ENCODE measurements around the gene EXOSC10. TPM values are rescaled to one million over a fixed set of nuclear protein-coding genes. Genes with fewer than 3 reads are reported as not detected.
"Not testable (repeated sequence)": the region's sequence is repeated elsewhere in the genome, so short reads cannot be mapped to it uniquely, and the experiment has no call there.

Gene EXOSC10
- polyA plus RNA-seq, 1 donor: 62.1 TPM

DNA sequence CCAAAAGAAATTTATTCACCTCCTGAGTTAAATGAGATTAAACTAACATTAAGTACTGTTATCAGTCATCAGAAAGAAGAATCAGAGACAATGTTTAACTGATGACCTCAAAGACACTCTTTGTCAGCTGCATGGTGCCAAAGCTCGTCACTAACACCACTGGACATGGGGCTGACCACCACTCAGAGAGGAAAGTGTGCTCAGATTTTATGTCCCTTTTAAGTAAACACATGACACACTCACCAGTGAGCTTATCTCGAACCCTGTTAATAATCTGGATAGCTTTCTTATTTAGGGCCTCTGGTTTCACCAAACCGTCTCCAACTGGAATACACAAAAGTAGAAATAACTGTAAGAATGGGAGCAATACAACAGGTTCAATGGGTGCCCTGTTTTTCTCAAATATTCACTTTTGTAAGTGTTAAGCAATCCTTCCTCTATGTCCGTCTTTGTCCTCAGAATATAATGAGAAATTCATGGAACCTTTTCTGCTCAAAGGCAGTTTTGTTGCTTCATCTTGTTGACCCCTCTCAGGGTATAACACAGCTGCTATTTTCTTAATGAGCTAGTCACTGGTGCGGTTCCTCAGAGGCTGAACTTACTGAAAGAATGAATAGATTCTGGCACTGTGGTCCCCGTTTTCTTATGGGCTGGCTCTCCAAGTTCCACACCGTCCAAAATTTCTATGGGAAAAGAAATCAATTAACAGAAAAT is 9.5 kb upstream of the EXOSC10 start:
- no peak for DNase-seq

DNA sequence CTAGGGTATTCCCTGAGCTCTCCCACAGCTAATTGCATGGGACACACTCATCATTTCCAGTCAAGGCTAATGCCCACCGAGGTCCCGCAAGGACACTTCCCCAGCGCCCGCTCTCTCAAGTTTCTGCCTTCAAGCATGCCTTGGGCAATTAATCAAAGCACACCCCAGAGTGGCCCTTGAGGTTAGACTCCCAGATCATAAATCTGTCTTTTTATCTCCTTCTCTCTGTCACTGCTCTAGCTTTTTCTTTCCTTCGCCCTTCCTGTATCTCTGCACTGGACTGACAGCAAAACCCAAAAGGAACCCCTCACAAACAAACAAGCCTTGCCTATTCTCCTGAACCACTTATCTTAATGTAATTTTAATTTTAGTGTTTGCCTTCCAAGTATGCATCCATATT is 7.9 kb upstream of the EXOSC10 start:
- no peak for DNase-seq

DNA sequence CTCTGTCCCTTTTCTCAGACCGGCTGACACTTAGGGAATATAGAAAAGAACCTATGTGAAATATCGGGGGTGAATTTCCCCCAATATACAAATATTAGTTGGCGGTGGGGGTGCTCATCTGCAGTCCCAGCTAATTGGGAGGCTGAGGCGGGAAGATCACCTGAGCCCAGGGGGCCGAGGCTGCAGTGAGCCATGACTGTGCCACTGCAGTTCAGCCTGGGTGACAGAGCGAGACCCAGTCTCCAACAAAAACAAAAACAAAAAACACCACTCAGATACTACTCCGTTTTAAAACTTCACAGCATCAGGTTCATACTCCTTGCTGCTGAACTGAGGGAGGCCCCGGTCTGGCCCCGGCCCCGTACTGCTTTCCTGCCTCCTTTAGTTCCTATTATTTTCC is 5.9 kb upstream of the EXOSC10 start:
- DNase-seq: no peak

DNA sequence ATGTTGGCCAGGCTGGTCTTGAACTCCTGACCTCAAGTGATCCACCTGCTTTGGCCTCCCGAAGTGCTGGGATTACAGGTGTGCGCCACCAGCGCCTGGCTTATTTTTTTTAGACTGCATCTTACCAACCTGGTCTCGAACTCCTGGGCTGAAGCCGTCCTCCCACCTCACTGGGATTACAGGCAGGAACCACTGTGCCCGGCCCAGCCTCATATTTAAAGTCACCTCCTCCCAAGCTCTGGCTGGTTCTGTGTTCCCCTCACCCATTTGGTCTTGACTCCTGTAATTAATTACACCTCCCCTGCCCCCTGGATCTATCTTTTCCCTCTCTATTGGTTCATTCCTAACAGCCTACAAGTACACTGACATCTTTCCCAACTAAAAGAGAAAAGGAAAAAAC is 1.7 kb upstream of the EXOSC10 start:
- DNase-seq: no peak

DNA sequence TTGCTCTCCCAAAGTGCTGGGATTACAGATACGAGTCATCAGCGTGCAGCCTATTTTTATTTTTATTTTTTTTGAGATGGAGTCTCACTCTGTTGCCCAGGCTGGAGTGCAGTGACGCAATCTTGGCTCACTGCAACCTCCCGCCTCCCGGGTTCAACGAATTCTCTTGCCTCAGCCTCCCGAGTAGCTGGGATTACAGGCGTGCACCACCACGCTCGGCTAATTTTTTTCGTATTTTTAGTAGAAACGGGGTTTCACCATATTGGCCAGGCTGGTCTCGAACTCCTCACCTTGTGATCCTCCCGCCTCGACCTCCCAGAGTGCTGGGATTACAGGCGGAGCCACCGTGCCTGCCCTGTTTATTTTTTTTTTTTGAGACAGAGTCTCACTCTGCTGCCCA is 1.1 kb upstream of the EXOSC10 start:
- not testable (repeated sequence) for DNase-seq

DNA sequence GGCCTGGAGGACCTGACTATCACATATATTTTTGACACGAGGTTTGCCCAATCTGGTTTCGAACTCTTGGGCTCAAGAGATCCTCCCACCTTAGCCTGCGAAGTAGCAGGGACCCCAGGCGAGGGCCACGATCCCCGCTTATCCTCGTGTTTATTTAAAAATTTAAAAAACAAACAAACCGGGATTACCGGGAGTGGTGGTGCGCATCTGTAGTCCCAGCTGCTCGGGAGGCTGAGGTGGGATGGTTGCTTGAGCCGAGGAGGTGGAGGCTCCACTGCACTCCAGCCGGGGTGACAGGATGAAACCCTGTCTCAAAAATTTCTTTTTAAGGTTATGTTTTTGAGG is 452 bp upstream of the EXOSC10 start:
- DNase-seq: no peak

DNA sequence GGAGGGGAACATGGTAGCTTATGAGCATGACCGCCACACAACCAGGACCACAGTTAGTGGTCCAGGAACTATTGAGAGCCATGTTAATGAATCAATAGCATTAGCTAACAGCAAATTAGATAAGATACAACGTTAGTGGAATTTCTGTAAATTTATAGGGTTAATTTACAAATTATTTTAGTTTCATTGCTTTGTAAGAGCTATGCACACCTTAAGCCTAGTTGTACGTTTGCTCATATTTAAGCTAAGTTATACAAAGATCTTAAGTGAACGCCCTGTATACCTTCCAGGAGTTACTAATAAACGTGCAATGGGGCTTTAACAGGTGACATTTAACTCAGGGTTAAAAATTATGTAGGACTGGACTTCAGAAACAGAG is 749 bp downstream of the EXOSC10 start:
- no peak for DNase-seq

DNA sequence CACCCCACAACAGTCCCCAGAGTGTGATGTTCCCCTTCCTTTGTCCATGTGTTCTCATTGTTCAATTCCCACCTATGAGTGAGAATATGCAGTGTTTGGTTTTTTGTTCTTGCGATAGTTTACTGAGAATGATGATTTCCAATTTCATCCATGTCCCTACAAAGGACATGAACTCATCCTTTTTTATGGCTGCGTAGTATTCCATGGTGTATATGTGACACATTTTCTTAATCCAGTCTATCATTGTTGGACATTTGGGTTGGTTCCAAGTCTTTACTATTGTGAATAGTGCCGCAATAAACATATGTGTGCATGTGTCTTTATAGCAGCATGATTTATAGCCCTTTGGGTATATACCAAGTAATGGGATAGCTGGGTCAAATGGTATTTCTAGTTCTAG is 15.9 kb downstream of the EXOSC10 start:
- not testable (repeated sequence) for DNase-seq

DNA sequence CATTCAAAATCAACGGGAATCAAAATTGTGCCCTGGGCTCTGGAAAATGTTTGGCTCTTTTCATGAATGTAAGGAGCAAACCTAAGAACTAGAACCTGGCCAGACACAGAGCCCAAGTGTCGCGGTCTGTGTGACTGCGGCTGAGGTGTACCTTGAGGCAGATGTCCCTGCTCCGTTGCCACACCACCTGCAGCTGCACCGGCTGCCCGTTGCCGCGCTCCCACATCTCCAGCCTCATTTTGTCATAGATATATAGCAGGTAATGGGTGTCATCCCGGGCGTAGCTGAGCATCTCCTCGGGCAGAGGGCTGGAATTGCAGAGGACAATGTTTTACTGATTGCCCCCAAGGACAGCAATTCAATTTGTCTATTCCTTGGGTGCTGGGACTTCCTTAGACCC is 18.7 kb downstream of the EXOSC10 start:
- DNase-seq: no peak

DNA sequence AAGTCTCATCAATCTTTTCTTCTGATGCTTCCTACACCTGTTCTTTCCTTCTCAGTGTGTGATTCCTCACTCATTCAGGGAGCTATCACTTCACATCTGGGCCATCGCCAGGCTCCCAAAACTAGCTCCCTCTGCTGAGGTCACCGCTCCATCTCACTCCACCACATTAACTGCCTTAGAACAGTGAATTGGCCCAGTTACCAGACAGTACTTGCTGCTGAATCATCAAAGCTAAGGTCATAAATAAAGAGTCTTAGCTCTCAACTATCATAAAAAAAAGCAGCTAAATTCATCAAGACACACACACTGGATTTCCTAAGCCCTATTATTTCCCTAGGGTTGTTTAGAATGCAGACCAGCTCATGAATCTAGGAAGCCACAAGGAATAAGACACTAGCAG is 21.0 kb downstream of the EXOSC10 start:
- no peak for DNase-seq

DNA sequence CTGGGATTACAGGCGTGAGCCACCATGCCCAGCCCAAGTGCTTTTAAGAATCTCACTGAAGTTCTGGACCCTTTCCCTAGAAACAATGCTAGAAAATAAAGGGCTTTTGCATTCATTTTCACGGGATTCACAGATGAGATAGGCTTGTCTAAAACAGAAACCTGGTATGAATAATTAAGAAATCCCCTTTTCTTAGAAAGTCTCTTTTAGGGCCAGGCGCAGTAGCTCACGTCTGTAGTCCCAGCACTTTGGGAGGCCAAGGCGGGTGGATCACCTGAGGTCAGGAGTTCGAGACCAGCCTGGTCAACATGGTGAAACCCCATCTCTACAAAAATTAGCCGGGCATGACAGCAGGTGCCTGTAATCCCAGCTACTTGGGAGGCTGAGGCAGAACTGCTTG is 26.3 kb downstream of the EXOSC10 start:
- DNase-seq: not testable (repeated sequence)

DNA sequence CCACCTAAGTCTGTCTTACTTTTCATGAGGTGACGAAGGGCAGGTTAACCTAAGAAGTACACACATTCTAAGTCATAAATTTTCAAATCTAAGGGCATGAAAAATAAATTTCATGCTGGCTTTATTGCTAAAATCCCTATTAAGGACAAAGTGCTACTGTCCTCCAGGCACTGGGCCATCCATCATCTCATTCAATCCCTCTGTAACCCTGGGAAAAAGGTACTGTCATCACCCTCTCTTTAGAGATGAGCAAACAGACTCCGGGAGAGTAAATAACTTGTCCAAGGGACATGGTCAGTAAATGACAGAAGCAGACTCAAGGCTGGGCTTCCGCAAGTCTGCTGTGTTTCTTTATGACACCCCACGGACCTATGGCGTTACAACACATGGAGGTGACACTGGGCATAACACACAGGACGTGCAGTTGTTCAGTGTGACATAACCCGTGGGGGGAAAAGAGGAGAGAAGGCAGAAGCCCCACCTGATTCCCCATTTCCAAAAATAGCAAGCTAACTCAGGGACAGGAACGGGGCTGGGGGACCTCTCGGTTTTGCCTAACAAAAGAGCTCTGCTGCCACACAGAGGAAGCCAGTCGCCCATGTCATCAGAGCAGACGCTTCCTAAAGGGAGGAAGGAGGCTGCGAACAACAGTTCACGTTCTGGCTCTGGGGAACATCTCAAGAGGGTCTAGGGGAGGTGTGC is 27.3 kb downstream of the EXOSC10 start:
- DNase-seq: no peak

DNA sequence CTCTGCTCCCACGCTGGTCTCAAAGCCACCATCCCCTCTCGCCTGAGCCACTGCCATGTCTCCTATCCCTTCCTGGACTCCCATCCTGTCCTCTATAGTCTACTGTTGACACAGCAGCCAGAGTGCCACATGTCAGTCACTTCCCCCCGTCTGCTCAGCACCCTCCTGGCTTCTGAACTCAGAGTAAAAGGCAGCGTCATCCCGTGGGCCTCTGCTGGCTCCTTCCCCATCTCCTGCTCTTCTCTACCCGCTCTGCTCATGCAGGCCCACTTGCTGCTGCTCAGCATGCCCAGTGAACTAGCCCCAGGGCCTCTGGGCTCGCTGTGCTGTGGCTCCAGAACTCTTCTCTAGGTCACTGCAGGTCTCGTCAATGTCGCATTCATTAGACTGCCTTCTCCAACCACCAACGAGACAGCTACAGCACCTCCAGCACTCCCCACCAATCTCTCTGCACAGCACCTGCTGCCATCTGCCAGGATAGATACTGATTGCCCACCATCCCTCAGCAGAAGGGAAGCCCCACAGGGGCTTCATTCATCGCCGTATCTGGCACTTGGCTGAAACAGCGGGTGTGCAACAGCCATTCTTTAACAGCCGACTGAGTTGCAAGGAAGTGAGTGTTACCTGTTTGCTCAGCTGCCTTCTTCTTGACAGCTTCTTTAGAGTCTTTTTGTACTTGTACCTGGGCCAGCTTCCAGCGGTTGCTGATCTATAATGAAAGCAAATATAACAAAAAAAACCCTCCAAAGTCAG is 28.0 kb downstream of the EXOSC10 start:
- no peak for DNase-seq

DNA sequence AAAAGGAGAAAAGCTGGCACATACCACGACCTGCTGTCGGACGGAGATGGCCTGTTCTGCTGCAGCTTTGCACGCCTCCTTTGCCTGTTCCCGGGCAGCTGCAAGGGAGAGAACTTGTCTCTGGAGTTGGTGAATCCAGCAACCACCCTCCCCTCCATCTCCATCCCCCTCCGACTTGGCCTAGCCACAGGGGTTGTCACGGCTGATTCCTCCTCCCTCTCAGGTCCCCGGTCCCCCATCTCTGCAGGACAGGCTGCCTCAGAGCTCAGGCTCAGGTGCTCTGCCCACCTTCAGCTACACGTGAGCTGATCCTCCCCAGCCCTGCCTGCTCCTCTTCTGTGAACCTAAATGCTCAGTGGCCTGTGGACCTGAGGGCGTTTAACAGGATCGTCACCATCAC is 28.8 kb downstream of the EXOSC10 start:
- no peak for DNase-seq

DNA sequence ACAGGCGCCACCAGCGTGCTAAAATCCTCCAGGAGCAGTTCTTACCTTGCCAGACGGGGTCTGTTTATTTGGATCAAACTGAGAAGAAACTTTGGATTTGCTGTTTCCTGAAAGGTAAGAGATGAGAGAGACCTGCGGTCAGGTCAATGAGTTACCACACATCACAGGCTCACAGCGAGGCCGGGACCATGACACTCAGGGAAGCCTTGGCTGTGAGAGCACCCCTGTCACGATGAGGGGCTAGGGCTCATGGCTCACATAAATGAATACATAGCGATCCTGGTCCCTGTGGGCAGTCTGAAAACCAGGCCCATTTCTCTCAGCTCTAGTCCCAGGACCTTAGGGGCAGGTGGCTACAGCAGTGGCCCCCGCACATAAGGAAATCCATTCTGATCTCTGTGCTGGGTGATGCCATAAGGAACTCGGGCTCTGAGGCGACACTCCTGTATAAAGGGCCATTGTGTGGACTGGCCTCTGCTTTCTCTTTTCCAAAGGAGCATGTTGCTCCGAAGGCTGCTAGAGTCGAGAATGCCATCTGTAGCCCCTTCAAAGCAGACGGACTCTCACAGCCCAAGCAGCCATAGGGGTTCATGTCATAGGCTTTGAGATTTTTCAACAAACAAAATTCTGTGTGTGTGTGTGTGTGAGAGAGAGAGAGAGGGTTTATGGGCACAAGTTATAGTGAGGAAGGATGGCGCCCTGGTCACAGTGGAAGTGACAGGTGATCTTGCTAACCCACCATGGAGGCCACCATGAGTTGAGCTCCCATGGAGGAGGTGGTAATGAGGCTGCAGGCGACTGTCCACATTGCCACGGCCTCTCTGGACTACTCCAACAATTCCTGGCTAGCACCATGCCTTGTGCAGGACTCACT is 30.8 kb downstream of the EXOSC10 start:
- no peak for DNase-seq

DNA sequence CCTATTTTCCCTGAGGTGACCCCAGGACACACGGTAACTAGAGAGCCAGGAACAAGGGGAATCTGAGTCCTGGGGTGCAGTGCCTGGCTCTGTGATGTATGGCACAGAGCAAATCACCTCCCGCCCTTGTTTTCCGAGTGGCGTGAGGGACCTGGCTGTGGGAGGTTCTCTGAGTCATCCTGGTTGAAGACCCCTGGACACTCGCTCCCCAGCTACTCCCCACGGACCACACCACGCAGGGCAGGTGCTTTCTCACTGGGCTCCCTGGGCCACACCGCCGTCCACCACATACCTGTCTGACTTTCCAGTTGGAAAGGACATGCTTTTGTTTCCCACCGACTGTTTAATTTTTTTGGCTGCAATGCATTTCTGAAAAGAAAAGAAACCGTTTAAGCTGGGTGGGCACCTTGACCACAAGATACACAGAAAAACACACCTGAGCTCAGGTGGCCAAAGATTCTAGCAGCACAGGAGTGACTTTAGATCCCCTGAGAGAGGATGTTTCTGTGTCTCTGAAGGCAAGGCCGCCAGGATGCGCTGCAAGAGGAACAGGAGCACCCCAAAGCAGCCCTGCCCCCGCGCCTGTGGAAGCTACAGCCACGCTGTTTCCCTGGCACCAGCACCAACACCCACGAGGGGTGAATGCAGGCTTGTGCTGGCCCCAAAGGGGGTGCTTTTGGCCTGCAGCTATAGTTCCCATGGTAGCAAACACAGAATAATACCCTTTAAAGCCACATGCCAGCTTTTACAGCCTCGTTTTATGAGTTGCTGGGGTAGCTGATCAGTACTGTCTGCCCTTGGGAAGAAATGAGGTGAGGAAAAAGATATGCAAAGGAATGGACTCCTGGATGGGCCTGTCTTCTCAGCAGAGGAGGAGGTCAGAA is 31.7 kb downstream of the EXOSC10 start:
- no peak for DNase-seq

DNA sequence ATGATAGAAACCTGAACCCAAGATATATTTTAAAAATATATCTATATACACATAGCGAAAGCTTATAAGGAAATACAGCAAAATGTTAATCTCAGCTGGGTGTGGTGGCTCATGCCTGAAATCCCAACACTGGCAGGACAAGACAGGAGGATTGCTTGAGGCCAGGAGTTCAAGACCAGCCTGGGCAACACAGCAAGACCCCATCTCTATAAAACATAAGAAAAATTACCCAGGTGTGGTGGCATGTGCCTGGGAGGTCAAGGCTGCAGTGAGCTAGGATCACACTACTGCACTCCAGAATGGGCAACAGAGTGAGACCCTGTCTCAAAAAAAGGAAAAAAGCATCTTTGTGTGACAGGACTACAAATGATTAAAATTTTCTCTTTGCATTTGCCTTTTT is 33.9 kb downstream of the EXOSC10 start:
- DNase-seq: no peak

DNA sequence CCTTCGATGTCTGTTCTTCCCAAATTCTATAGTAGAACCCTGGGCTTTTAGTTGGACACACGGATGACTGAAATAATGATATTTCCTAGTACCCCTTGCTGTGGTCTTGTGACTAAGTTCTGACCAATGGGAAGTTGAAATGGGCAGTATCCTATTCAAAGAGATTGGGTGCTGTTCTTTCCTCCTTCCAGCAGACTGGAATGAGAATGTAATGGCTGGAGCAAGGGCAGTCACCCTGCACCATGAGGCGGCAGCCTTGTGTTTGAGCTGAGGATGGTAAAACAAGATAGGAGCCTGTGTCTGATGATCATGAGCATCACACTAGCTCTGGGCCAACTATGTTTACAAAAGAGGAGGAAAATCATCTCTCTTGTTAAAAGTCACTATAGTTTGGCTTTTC is 34.7 kb downstream of the EXOSC10 start:
- DNase-seq: no peak

DNA sequence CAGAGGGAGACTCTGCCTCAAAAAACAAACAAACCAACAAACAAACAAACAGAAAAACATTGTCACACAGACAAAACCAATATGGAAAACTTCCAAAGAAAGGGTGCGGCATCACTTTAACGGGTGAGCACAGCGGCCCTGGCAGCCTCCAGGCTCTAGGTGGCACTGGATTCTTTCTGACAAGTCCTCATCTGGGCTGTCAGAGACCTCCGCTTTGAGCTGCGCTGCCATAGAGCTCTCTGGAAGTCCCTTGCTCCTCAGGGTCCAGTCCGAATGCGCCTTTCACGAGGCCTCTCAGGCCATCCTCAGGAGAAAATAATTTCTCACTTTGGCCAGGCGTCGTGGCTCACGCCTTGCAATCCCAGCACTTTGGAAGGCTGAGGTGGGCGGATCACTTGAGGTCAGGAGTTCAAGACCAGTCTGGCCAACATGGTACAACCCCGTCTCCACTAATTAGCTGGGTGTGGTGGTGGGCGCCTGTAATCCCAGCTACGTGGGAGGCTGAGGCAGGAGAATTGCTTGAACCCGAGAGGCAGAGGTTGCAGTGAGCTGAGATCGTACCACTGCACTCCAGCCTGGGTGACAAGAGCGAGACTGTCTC is 35.6 kb downstream of the EXOSC10 start:
- DNase-seq: not testable (repeated sequence)

DNA sequence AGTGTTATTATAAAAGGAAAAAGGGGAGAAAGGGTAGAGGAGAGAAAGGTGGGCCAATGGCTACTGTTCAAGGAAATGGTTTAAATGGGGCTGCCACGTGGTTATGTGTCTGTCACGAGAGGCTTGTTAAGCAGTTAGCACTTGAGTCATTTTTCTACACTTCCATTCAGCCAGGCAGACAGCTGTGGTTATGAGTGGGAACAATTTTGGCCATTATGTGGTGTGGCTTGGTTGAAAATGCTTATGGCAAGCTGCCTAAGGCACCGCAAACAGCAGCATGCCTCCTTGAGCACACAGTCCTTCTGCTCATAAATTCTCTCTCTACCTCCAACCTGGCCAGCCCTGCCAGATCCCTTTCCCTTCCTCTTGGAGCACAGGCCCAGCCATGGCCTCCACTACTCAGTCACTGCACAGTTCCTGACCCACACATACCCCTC is 36.7 kb downstream of the EXOSC10 start:
- no peak for DNase-seq

DNA sequence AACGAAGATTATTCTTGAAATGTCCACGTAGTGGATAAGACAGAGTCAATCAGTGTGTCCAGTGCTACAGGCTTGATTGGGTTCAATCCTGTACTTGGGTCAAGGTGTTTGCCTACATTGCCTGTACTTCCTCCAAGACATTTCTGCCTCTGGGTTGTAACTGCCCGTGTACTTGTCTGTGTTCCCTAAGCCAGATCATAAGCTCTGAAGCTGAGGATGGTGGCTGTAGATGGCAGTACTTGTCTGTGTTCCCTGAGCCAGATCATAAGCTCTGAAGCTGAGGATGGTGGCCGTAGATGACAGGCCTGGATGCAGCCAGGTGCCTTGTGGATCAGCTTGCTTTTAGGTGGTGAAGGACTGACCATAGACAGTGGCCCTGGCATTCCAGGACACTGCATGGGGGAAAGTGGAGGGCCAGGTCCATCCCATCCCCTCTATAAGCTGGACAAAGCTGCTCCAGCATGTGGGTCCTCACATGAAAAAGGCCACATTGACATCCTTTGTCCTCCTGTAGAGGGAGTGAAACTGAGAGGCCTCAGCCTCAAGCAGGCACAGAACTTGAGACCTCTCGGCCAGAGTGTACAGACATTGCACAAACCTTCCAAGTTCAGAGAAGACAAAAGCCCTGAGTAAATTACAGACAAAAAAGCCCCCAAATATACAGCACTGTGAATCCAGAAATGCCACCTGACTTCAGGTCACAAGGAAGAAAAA is 37.9 kb downstream of the EXOSC10 start:
- no peak for DNase-seq

Measured in hindlimb muscle (tissue), 1 donor.